GM12864 (cell line): Measurements from ENCODE around the gene WDR81.
"Not testable (repeated sequence)": the region's sequence is repeated elsewhere in the genome, so short reads cannot be mapped to it uniquely, and the experiment has no call there.

Experiments used
- DNase-seq: peaks from one replicate; pipeline ENCODE4 v3.0.0-alpha.2; 2011; ENCODE audit warnings: low read depth
- H3K4me3 ChIP-seq: 2 replicates; pipeline ENCODE4 v1.5.1; 2011; ENCODE audit warnings: mild to moderate bottlenecking, low read depth, low read length, control low read depth
- TF ChIP-seq, protein P1 (sequence below): IDR thresholded peaks from 2 replicates; pipeline ENCODE4 v1.5.1; 2011; ENCODE audit warnings: low read depth, mild to moderate bottlenecking, moderate library complexity, low read length, control low read depth, inconsistent platforms; ENCODE audit errors: missing control alignments

The WDR81 gene

DNA sequence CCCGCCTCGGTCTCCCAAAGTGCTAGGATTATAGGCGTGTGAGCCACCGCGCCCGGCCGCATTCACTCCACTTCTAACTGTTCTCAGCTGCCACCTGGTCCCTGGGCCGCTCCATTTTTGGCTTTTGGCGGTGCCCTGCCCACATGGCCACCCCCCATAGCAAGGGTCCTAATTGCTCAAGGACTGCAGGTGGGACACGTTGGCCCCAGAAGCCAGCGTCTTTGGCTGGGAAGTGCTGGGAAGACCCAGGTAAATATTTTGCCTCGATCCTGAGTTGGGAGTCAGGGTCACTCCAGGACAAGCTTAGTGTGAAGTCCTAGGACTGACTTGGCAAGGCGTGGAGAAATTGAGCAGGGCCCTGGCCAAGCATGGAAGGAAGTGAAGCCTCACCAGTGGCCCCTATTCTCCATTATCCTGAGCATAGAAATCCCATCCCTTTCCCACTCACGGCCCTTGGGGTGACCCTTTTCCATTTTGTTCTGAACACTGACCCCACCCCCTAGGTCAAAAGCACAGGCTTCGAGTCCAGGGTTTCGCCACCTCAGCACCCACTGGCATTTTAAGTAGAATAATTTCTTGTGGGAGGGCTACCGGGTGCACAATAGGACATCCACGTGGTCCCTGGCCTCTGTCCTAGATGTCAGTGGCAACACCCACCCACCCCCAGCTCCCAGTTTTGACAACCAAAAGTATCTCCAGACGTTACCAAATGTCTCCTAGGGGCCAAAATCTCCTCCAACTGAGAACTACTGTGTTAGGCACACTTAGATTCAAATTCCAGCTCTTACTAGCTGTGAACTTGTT is 5.9 kb upstream of the WDR81 start:
- no peak for DNase-seq
- TF ChIP-seq, protein P1, sequence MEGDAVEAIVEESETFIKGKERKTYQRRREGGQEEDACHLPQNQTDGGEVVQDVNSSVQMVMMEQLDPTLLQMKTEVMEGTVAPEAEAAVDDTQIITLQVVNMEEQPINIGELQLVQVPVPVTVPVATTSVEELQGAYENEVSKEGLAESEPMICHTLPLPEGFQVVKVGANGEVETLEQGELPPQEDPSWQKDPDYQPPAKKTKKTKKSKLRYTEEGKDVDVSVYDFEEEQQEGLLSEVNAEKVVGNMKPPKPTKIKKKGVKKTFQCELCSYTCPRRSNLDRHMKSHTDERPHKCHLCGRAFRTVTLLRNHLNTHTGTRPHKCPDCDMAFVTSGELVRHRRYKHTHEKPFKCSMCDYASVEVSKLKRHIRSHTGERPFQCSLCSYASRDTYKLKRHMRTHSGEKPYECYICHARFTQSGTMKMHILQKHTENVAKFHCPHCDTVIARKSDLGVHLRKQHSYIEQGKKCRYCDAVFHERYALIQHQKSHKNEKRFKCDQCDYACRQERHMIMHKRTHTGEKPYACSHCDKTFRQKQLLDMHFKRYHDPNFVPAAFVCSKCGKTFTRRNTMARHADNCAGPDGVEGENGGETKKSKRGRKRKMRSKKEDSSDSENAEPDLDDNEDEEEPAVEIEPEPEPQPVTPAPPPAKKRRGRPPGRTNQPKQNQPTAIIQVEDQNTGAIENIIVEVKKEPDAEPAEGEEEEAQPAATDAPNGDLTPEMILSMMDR = no peak
- peak overlapping the region; percentile 88 for H3K4me3 ChIP-seq

DNA sequence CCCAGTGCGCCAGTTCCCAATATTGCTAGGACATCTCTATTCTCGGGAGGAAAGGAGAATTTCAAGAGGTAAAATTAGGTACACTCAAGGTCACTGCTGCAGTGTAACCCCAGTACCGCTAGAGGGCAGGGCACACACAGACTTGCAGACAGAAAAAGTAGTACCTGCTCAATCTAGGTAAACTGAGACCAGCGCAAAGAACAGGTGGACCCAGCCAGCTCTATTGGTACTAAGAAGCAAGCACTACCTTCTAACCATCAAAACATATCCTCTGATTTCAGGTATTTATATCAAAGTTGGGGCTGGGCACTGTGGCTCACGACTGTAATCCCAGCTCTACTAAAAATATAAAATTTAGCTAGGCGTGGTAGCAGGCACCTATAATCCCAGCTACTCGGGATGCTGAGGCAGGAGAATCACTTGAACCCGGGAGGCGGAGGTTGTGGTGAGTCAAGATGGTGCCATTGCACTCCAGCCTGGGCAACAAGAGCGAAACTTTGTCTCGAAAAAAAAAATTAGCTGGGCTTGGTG is 3.6 kb upstream of the WDR81 start:
- DNase-seq = peak; percentile 74
- TF ChIP-seq, protein P1 = peak; percentile 99
- no peak overlapping the region for H3K4me3 ChIP-seq

GRCh38 chr17:1722022-1722421 is 2.5 kb upstream of the WDR81 start:
- H3K4me3 ChIP-seq = not testable (repeated sequence)
- DNase-seq = peak; percentile 62

- H3K4me3 ChIP-seq = peak overlapping the region; percentile 72
- TF ChIP-seq, protein P1 = no peak
- DNase-seq = no peak
Measured at GRCh38 chr17:1724869-1725641, 551 bp downstream of the WDR81 start.

- DNase-seq = no peak
- H3K4me3 ChIP-seq = peak overlapping the region; percentile 72; the same call in 1 of the 2 replicates
- TF ChIP-seq, protein P1 = no peak
Measured at GRCh38 chr17:1725642-1726511, 1.4 kb downstream of the WDR81 start.

DNA sequence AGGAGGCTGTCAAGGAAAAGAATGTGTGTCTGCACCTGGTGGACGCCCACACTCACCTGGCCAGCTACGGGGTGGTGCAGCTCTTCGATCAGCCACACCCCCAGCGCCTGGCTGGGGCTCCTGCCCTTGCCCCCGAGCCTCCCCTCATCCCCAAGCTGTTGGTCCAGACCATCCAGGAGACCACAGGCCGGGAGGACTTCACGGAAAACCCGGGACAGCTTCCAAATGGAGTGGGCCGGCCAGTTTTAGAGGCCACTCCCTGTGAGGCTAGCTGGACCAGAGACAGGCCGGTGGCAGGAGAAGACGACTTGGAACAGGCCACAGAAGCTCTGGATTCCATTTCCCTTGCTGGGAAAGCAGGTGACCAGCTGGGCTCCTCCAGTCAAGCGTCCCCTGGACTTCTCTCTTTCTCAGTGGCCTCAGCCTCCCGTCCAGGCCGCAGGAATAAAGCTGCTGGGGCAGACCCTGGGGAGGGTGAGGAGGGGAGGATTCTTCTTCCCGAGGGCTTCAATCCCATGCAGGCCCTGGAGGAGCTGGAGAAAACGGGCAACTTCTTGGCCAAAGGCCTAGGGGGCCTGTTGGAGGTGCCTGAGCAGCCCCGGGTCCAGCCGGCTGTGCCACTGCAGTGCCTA is 2.2 kb downstream of the WDR81 start:
- no peak overlapping the region for H3K4me3 ChIP-seq
- TF ChIP-seq, protein P1 = no peak
- no peak for DNase-seq
